GM23338 (cell line): ENCODE results near the gene PHTF2. TPM values are rescaled to one million over a fixed set of nuclear protein-coding genes. Genes with fewer than 3 reads are reported as not detected.

ENCODE experiments used
- ATAC-seq: fragments of 200-7000 bp; cut with Tn5 transposase; 3 replicates; pipeline ENCODE4 v1.9.1; 2020
- DNase-seq: peaks from one replicate; pipeline ENCODE4 v3.0.0-alpha.2; 2015; ENCODE audit warnings: low spot score
- H2AFZ ChIP-seq: fragments of 200-600 bp; sonication (generic); 2 replicates; pipeline ENCODE4 v1.8.0; 2016; ENCODE audit warnings: antibody characterized with exemption, mild to moderate bottlenecking, moderate library complexity
- H3F3A ChIP-seq: fragments of 200-600 bp; sonication (generic); replicated peaks from 2 replicates; pipeline ENCODE4 v1.8.0; 2017; ENCODE audit warnings: antibody characterized with exemption, mixed run types, low read depth
- H3K27ac ChIP-seq: fragments of 200-600 bp; sonication (generic); 2 replicates; pipeline ENCODE4 v1.6.1; 2016; ENCODE audit warnings: low read depth
- H3K27me3 ChIP-seq: fragments of 200-600 bp; sonication (generic); 2 replicates; pipeline ENCODE4 v1.8.0; 2016; ENCODE audit warnings: mild to moderate bottlenecking, mixed run types, moderate library complexity; ENCODE audit not compliant: insufficient read depth
- H3K36me3 ChIP-seq: fragments of 200-600 bp; sonication (generic); 2 replicates; pipeline ENCODE4 v1.8.0; 2016; ENCODE audit warnings: mild to moderate bottlenecking; ENCODE audit not compliant: insufficient read depth
- H3K4me1 ChIP-seq: fragments of 200-600 bp; sonication (generic); 2 replicates; pipeline ENCODE4 v1.8.0; 2016; ENCODE audit warnings: mild to moderate bottlenecking, moderate library complexity; ENCODE audit not compliant: insufficient read depth
- H3K4me2 ChIP-seq: fragments of 200-600 bp; sonication (generic); 2 replicates; pipeline ENCODE4 v1.7.1; 2017; ENCODE audit warnings: mixed run types
- H3K4me3 ChIP-seq: fragments of 200-600 bp; sonication (generic); 2 replicates; pipeline ENCODE4 v1.6.1; 2016; ENCODE audit warnings: mixed run types
- H3K79me2 ChIP-seq: fragments of 200-600 bp; sonication (generic); replicated peaks from 2 replicates; pipeline ENCODE4 v1.8.0; 2017; ENCODE audit warnings: mild to moderate bottlenecking; ENCODE audit not compliant: insufficient read depth
- H3K9me2 ChIP-seq: fragments of 200-600 bp; sonication (generic); 2 replicates; pipeline ENCODE4 v1.8.0; 2017; ENCODE audit not compliant: insufficient read depth
- H4K20me1 ChIP-seq: fragments of 200-600 bp; sonication (generic); replicated peaks from 2 replicates; pipeline ENCODE4 v1.8.0; 2017; ENCODE audit warnings: mild to moderate bottlenecking; ENCODE audit not compliant: insufficient read depth
- H3K27ac Mint-ChIP-seq: 2 replicates; pipeline ENCODE4 v1.8.0; 2020; ENCODE audit warnings: inconsistent platforms, mild to moderate bottlenecking, moderate library complexity, mixed read lengths
- H3K27me3 Mint-ChIP-seq: 3 replicates; pipeline ENCODE4 v1.8.0; 2022; ENCODE audit warnings: low read depth, mild to moderate bottlenecking, moderate library complexity, mixed read lengths, inconsistent platforms; ENCODE audit not compliant: insufficient read depth, poor library complexity
- H3K36me3 Mint-ChIP-seq: 3 replicates; pipeline ENCODE4 v1.8.0; 2021; ENCODE audit warnings: low read depth, mild to moderate bottlenecking, inconsistent platforms, moderate library complexity, mixed read lengths
- H3K4me1 Mint-ChIP-seq: 3 replicates; pipeline ENCODE4 v1.8.0; 2020; ENCODE audit warnings: mild to moderate bottlenecking, inconsistent platforms, mixed read lengths
- H3K4me3 Mint-ChIP-seq: 3 replicates; pipeline ENCODE4 v1.8.0; 2021; ENCODE audit warnings: moderate library complexity, mild to moderate bottlenecking, inconsistent platforms, mixed read lengths
- H3K9me3 Mint-ChIP-seq: 3 replicates; pipeline ENCODE4 v1.8.0; 2020; ENCODE audit warnings: moderate library complexity, mild to moderate bottlenecking, inconsistent platforms, mixed read lengths
- ETS1 ChIP-seq: IDR thresholded peaks from 2 replicates; pipeline ENCODE4 v1.6.1; 2016; ENCODE audit warnings: antibody characterized with exemption
- EZH2 ChIP-seq: fragments of 200-600 bp; sonication (generic); IDR thresholded peaks from one replicate; pipeline ENCODE4 v1.8.0; 2017; ENCODE audit warnings: antibody characterized with exemption, mild to moderate bottlenecking, low read depth; ENCODE audit not compliant: unreplicated experiment
- POLR2AphosphoS5 ChIP-seq: IDR thresholded peaks from 2 replicates; pipeline ENCODE4 v1.6.1; 2016; ENCODE audit warnings: antibody characterized with exemption, low read depth
- STAT1 ChIP-seq: IDR thresholded peaks from one replicate; pipeline ENCODE4 v1.6.1; 2016; ENCODE audit warnings: antibody characterized with exemption; ENCODE audit not compliant: unreplicated experiment
- ZNF114 ChIP-seq: fragments of 250-450 bp; sonication (Bioruptor Pico); IDR thresholded peaks from 2 replicates; pipeline ENCODE4 v1.5.0; 2020; ENCODE audit warnings: mild to moderate bottlenecking, moderate library complexity
- ZNF462 ChIP-seq: fragments of 250-450 bp; sonication (Bioruptor Pico); IDR thresholded peaks from 2 replicates; pipeline ENCODE4 v1.5.0; 2020; ENCODE audit warnings: mild to moderate bottlenecking, moderate library complexity
- polyA plus RNA-seq: library from polyadenylated mRNA; unstranded; fragments of >200 nt; fragmentation: Nextera tagmentation; extraction: Ambion mirVana; gene quantifications from 2 replicates; pipeline ENCODE4 v1.2.1, GENCODE V29; 2016
- total RNA-seq: library from RNA; depleted of rRNA; stranded (reverse); fragments of >200 nt; shearing (Covaris generic); gene quantifications from 2 replicates; pipeline ENCODE4 v1.2.3, GENCODE V29; 2014

The PHTF2 gene
- total and polyA plus RNA-seq, 2 experiments from 2014 or later = 14.6 to 24.1 TPM

- Histone ChIP-seq H3K9me2 (no peaks in the 10 kb centered on the region), H3F3A (no peaks in the 10 kb centered on the region), H3K4me1 (no peaks in the 10 kb centered on the region; the same call in 1 of the 2 replicates), H3K27me3 (no peaks in the 10 kb centered on the region), H3K36me3 (no peaks in the 10 kb centered on the region), H3K79me2 (no peaks in the 10 kb centered on the region), H2AFZ (no peak overlapping the region), H3K4me2 (no peak overlapping the region), H3K4me3 (no peak overlapping the region), H3K27ac (no peak overlapping the region), H4K20me1 (no peaks in the 10 kb centered on the region)
- Mint-ChIP-seq H3K36me3 (no peaks in the 10 kb centered on the region), H3K4me3 (no peak overlapping the region), H3K27me3 (peaks cover 4% of the 10 kb centered on the region), H3K27ac (no peak overlapping the region), H3K4me1 (peaks cover 6% of the 10 kb centered on the region), H3K9me3 (no peaks in the 10 kb centered on the region)
- DNase-seq = no peak
- no peak for ATAC-seq
- TF ChIP-seq ZNF114 (CRISPR knock-in tag) (no peak), ETS1 (no peak), STAT1 (no peak), EZH2 (no peak), ZNF462 (CRISPR knock-in tag) (no peak), POLR2AphosphoS5 (no peak)
Observed at GRCh38 chr7:77982926-77983550, 184.5 kb downstream of the PHTF2 start.
